Stimulated activated CD8-positive, alpha-beta memory T cell treated with anti-CD3 and anti-CD28 coated beads, Interleukin-12 subunit alpha, Interleukin-12 subunit beta, amount 100 ng/mL, for 4 hours (primary cell): ENCODE measurements around the gene DDX17.

Experiments
- DNase-seq: peaks from one replicate; pipeline ENCODE4 v3.0.0-alpha.2; 2020; ENCODE audit warnings: low read depth

Gene DDX17

GRCh38 chr22:38506118-38506962, at the start of gene DDX17:
TSS of gene DDX17 (minus strand) at chr22:38506311.
- peak; percentile 86 for DNase-seq

GRCh38 chr22:38554281-38554680, 48.2 kb upstream of the DDX17 start:
- DNase-seq: no peak

GRCh38 chr22:38549101-38549894, 43.2 kb upstream of the DDX17 start:
- DNase-seq: no peak

- no peak for DNase-seq
Observed at GRCh38 chr22:38540701-38541100, 34.6 kb upstream of the DDX17 start.

- no peak for DNase-seq
Observed at GRCh38 chr22:38531251-38531938, 25.3 kb upstream of the DDX17 start.

- no peak for DNase-seq
Observed at GRCh38 chr22:38524429-38524828, 18.3 kb upstream of the DDX17 start.

- no peak for DNase-seq
Observed at GRCh38 chr22:38523479-38523878, 17.4 kb upstream of the DDX17 start.

- DNase-seq: no peak
Observed at GRCh38 chr22:38523029-38523428, 16.9 kb upstream of the DDX17 start.

GRCh38 chr22:38519453-38520250, 13.5 kb upstream of the DDX17 start:
- DNase-seq: no peak

GRCh38 chr22:38518620-38519019, 12.5 kb upstream of the DDX17 start:
- no peak for DNase-seq

- DNase-seq: peak; percentile 15
Observed at GRCh38 chr22:38513063-38513462, 7.0 kb upstream of the DDX17 start.

- no peak for DNase-seq
Observed at GRCh38 chr22:38510416-38510970, 4.4 kb upstream of the DDX17 start.

- DNase-seq: peak; percentile 50
Observed at GRCh38 chr22:38505541-38506117, 482 bp downstream of the DDX17 start.

- DNase-seq: peak; percentile 35
Observed at GRCh38 chr22:38504731-38505540, 1.2 kb downstream of the DDX17 start.

- DNase-seq: no peak
Observed at GRCh38 chr22:38503021-38503420, 3.1 kb downstream of the DDX17 start.

- no peak for DNase-seq
Observed at GRCh38 chr22:38501797-38502672, 4.1 kb downstream of the DDX17 start.

- DNase-seq: no peak
Observed at GRCh38 chr22:38497869-38498268, 8.2 kb downstream of the DDX17 start.

GRCh38 chr22:38494939-38495338, 11.2 kb downstream of the DDX17 start:
- no peak for DNase-seq

- no peak for DNase-seq
Observed at GRCh38 chr22:38494498-38494897, 11.6 kb downstream of the DDX17 start.
